Fibroblast of lung (primary cell): Measurements from ENCODE around the gene FBXO9. TPM values are rescaled to one million over a fixed set of nuclear protein-coding genes. Genes with fewer than 3 reads are reported as not detected.
A peak's percentile ranks its signal among the peaks of the same experiment; 100 is the strongest.
"Not testable (repeated sequence)": the region's sequence is repeated elsewhere in the genome, so short reads cannot be mapped to it uniquely, and the experiment has no call there.

Source experiments
- DNase-seq, 2 donors: peaks; one replicate each; pipeline versions ENCODE4 v3.0.0 to v3.0.0-alpha.2; 2010; ENCODE audit warnings: low read depth in 2 of 2
- H2AFZ ChIP-seq: 2 replicates; pipeline ENCODE4 v1.5.1; 2012; ENCODE audit warnings: low read length, control low read depth, inconsistent platforms
- H3K27ac ChIP-seq: 2 replicates; pipeline ENCODE4 v1.5.1; 2011; ENCODE audit warnings: low read length, control low read depth; ENCODE audit not compliant: insufficient read depth
- H3K27me3 ChIP-seq: 2 replicates; pipeline ENCODE4 v1.5.1; 2011; ENCODE audit warnings: mild to moderate bottlenecking, low read length; ENCODE audit not compliant: control insufficient read depth, insufficient read depth
- H3K36me3 ChIP-seq: 2 replicates; pipeline ENCODE4 v1.5.1; 2011; ENCODE audit warnings: low read length; ENCODE audit not compliant: control insufficient read depth, insufficient read depth
- H3K4me1 ChIP-seq: 2 replicates; pipeline ENCODE4 v1.5.1; 2011; ENCODE audit warnings: low read length; ENCODE audit not compliant: control insufficient read depth, insufficient read depth; ENCODE audit errors: extremely low read depth
- H3K4me2 ChIP-seq: 2 replicates; pipeline ENCODE4 v1.5.1; 2011; ENCODE audit warnings: low read length, control low read depth; ENCODE audit not compliant: insufficient read depth; ENCODE audit errors: extremely low read depth
- H3K4me3 ChIP-seq, 4 experiments: fragments of 200-600 bp in 1 of 4; sonication (generic) in 1 of 4; replicated peaks in 1 of 4; 2 replicates each; pipeline ENCODE4 v1.5.1; 2011 to 2016; ENCODE audit warnings: low read length in 4 of 4, low read depth in 3 of 4, mild to moderate bottlenecking in 3 of 4, control low read depth in 2 of 4, inconsistent platforms in 1 of 4, mixed read lengths in 1 of 4; ENCODE audit not compliant: insufficient read depth in 1 of 4; ENCODE audit errors: control extremely low read depth in 1 of 4
- H3K79me2 ChIP-seq: 2 replicates; pipeline ENCODE4 v1.5.1; 2012; ENCODE audit warnings: mild to moderate bottlenecking, low read length, inconsistent platforms; ENCODE audit not compliant: control insufficient read depth, insufficient read depth
- H3K9ac ChIP-seq: 2 replicates; pipeline ENCODE4 v1.5.1; 2011; ENCODE audit warnings: mild to moderate bottlenecking, low read length, control low read depth; ENCODE audit not compliant: insufficient read depth
- H3K9me3 ChIP-seq: 2 replicates; pipeline ENCODE4 v1.5.1; 2012; ENCODE audit warnings: low read depth, low read length; ENCODE audit not compliant: control insufficient read depth, insufficient read depth
- H4K20me1 ChIP-seq: 2 replicates; pipeline ENCODE4 v1.5.1; 2011; ENCODE audit warnings: low read length; ENCODE audit not compliant: control insufficient read depth, insufficient read depth; ENCODE audit errors: extremely low read depth
- EZH2 ChIP-seq: IDR thresholded peaks from 2 replicates; pipeline ENCODE4 v1.5.1; 2012; ENCODE audit warnings: low read length, control low read depth, mild to moderate bottlenecking; ENCODE audit errors: missing control alignments
- polyA plus RNA-seq, 2 donors: library from polyadenylated mRNA; depleted of rRNA in 1 of 2; stranded (reverse) in 1 of 2; unstranded in 1 of 2; fragments of >200 nt; gene quantifications; 2 replicates each; pipeline ENCODE4 v1.2.1, GENCODE V29; 2011 to 2012; ENCODE audit warnings: missing spikeins in 1 of 2
- total RNA-seq: library from RNA; depleted of rRNA; stranded (reverse); fragments of >200 nt; gene quantifications from 2 replicates; pipeline ENCODE4 v1.2.1, GENCODE V29; 2014
- TF ChIP-seq, protein P1 (sequence below), 2 donors: IDR thresholded peaks in 1 of 2; conservative IDR thresholded peaks in 1 of 2; 1 replicate in 1 of 2; 2 replicates in 1 of 2; pipeline ENCODE4 v1.5.1; 2011 to 2012; ENCODE audit warnings: low read length in 2 of 2, control low read depth in 1 of 2, inconsistent platforms in 1 of 2, low read depth in 1 of 2, mild to moderate bottlenecking in 1 of 2

Gene FBXO9
- total and polyA plus RNA-seq, 2 donors (not counting 1 experiment from before 2014, with no cell fraction given) = 44.8 to 65.2 TPM

DNA sequence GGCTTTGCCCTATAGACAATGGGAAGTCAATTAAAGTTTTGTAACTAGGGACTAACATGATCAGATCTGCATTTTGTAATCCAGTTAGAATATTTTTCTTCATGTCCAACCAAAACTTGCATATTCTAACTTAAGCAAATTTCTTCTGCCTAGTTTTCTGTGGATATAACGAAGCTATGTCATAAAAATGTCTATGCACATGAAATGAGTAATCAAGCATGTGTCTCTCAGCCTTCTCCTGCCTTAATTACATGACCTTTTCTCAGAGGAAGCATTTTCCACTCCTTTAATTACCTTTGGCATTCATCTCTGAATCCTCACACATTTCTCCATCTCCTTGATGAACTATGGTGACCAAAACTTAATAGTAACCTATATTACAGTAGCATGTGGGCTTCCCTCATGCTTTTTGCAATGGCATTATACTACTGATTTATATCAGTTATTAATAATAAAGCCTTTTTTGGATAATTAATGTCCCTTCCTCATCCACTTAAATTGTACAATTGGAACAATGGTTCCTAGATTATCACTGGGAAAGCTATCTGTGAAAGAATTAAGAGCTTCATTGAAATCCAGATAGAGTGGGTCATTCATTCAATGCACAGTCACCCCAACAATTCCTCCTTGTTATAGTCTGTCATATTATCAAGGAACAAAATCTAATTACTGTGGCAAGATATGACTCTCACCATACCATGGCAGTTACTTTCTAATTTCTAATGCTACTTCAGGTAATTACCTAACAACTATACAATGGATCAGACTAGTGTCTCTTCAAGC, 19.1 kb upstream of the FBXO9 start:
- no peak for DNase-seq
- H4K20me1 ChIP-seq = no peaks in the 10 kb centered on the region
- H3K79me2 ChIP-seq = peaks cover 1% of the 10 kb centered on the region
- peaks cover 25% of the 10 kb centered on the region for H3K4me1 ChIP-seq
- no peak overlapping the region for H2AFZ ChIP-seq
- no peak overlapping the region for H3K27ac ChIP-seq
- TF ChIP-seq, protein P1, sequence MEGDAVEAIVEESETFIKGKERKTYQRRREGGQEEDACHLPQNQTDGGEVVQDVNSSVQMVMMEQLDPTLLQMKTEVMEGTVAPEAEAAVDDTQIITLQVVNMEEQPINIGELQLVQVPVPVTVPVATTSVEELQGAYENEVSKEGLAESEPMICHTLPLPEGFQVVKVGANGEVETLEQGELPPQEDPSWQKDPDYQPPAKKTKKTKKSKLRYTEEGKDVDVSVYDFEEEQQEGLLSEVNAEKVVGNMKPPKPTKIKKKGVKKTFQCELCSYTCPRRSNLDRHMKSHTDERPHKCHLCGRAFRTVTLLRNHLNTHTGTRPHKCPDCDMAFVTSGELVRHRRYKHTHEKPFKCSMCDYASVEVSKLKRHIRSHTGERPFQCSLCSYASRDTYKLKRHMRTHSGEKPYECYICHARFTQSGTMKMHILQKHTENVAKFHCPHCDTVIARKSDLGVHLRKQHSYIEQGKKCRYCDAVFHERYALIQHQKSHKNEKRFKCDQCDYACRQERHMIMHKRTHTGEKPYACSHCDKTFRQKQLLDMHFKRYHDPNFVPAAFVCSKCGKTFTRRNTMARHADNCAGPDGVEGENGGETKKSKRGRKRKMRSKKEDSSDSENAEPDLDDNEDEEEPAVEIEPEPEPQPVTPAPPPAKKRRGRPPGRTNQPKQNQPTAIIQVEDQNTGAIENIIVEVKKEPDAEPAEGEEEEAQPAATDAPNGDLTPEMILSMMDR (conservative IDR thresholded peaks at IDR 0.05 in 1 of 2, IDR thresholded peaks at IDR 0.05 in 1 of 2; ENCODE audit: low read depth in 1 of 2, low read length in 2 of 2) = no peak
- TF ChIP-seq EZH2 = no peak
- H3K4me2 ChIP-seq = no peak overlapping the region
- no peak overlapping the region for H3K4me3 ChIP-seq
- H3K36me3 ChIP-seq = no peaks in the 10 kb centered on the region
- H3K9me3 ChIP-seq = no peaks in the 10 kb centered on the region
- no peak overlapping the region for H3K9ac ChIP-seq
- no peaks in the 10 kb centered on the region for H3K27me3 ChIP-seq

DNA sequence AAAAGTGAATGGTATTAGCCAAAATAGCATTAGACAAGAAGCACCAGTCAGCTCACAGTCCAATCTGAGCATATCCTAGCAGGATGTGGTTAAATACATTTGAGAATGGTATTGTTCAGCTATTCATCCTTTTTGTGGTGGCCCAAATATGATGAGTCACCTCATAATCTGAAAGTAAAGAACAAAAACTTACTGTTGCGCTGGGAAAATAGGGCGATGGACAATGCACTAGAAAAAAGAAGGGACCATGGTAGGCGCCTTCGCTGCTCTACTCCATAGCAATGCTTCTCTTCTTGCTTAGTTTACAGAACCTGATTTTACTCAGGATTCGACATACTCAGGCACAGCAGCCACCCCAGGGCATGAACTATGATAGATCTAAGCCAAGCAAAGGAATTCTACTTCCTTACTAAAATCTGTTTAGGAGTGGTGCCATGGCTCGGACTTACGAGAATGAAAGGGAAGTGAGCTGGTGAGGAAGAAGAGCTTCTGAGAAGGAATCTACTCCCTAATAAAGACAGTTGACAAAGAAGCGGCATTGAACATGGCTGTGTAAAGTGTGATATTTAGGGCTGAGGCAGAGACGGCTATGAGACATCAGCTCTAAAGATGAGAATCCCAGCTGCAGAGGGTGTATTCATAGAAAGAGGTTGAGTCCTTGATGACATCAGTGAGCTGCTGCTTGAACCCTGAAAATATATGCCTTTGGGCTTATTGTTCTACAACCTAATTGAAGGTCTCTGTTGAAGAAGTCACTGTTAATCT, 16.6 kb upstream of the FBXO9 start:
- Histone ChIP-seq H3K4me1 (peaks cover 11% of the 10 kb centered on the region), H3K79me2 (peaks cover 1% of the 10 kb centered on the region), H2AFZ (no peak overlapping the region), H3K27me3 (no peaks in the 10 kb centered on the region), H3K4me3 (no peak overlapping the region), H3K4me2 (no peak overlapping the region), H3K9me3 (no peaks in the 10 kb centered on the region), H4K20me1 (no peaks in the 10 kb centered on the region), H3K36me3 (no peaks in the 10 kb centered on the region), H3K9ac (no peak overlapping the region), H3K27ac (no peak overlapping the region)
- peak; percentile 88 to 97 for DNase-seq
- TF ChIP-seq, protein P1 (conservative IDR thresholded peaks at IDR 0.05 in 1 of 2, IDR thresholded peaks at IDR 0.05 in 1 of 2; ENCODE audit: low read depth in 1 of 2, low read length in 2 of 2) = no peak
- TF ChIP-seq EZH2 = no peak

DNA sequence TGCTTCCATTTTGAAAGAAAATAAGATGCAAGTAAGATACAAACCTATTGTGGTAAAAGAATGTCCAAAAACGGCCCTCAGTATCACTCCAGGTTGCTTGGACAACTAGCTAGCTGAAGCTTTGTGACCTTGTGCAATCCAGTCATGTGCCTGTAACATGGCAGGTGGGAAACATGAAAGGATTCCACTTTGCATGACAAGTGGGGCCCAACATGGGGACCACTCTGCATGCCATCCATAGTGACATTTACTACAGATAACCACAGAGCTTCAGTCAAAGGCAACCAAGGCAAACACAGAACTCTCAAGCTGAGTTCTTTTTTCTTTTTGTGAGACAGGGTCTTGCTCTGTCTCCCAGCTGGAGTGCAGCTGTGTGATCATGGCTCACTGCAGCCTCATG, 15.8 kb upstream of the FBXO9 start:
- Histone ChIP-seq H3K36me3 (no peaks in the 10 kb centered on the region), H3K9me3 (no peaks in the 10 kb centered on the region), H3K79me2 (peaks cover 1% of the 10 kb centered on the region), H3K4me3 (no peak overlapping the region), H3K9ac (no peak overlapping the region), H3K27ac (no peak overlapping the region), H4K20me1 (no peaks in the 10 kb centered on the region), H2AFZ (no peak overlapping the region), H3K27me3 (no peaks in the 10 kb centered on the region), H3K4me2 (no peak overlapping the region), H3K4me1 (peaks cover 4% of the 10 kb centered on the region)
- DNase-seq = no peak
- no peak for TF ChIP-seq EZH2
- TF ChIP-seq, protein P1 (conservative IDR thresholded peaks at IDR 0.05 in 1 of 2, IDR thresholded peaks at IDR 0.05 in 1 of 2; ENCODE audit: low read depth in 1 of 2, low read length in 2 of 2) = no peak

DNA sequence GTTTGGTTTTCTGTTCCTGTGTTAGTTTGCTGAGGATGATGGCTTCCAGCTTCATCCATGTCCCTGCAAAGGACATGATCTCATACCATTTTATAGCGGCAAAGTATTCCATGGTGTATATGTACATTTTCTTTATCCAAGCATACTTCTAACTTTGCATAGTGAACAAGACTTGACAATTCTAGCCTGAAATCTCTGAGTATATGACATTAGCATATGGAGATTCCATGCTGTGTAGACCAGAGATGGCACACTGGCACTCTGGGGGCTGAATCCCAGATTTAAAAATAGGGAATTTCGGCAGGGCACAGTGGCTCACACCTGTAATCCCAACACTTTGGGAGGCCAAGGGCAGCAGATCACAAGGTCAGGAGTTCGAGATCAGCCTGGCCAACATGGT, 13.1 kb upstream of the FBXO9 start:
- not testable (repeated sequence) for H4K20me1 ChIP-seq, H3K9me3 ChIP-seq, H3K27me3 ChIP-seq, H3K4me3 ChIP-seq, H3K36me3 ChIP-seq, H3K79me2 ChIP-seq, H3K4me1 ChIP-seq, H3K4me2 ChIP-seq, H2AFZ ChIP-seq, H3K27ac ChIP-seq, DNase-seq, H3K9ac ChIP-seq
